Astrocyte of the cerebellum (primary cell): ENCODE data around the gene GGTLC2.
"Not testable (repeated sequence)": the region's sequence is repeated elsewhere in the genome, so short reads cannot be mapped to it uniquely, and the experiment has no call there.

ENCODE experiments used
- DNase-seq: peaks from one replicate; pipeline ENCODE4 v3.0.0-alpha.2; 2011; ENCODE audit warnings: low read depth
- H3K4me3 ChIP-seq: 2 replicates; pipeline ENCODE4 v1.5.1; 2011; ENCODE audit warnings: mild to moderate bottlenecking, low read depth, low read length, moderate library complexity
- in situ Hi-C: cut with HindIII; loops from 2 replicates; pipeline ENCODE4 v1.10.0; 2017; ENCODE audit warnings: low sequenced_read_pairs
- TF ChIP-seq, protein P1 (sequence below): IDR thresholded peaks from 2 replicates; pipeline ENCODE4 v1.5.1; 2012; ENCODE audit warnings: low read length, low read depth, moderate library complexity, mild to moderate bottlenecking; ENCODE audit errors: missing control alignments

The GGTLC2 gene

DNA sequence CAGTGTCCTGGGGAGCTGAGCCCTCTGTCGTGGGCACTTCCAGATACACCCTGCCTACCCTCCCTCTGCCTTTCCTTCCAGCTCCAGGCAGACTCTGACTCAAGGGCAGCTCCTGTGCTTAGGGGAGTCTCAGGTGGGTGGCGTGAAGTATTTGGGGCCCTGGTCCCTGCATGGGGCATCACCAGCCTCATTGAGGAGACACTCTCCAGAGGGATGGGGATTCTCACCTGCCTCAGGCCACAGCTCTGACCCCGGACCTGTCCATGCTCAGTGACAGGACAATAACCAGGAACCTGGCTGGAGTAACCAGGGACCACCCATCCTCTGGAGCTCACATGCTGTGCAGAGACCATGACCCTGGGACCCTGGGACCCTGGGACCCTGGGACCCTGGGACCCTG, 41.2 kb downstream of the GGTLC2 start:
- no peak for DNase-seq
- in situ Hi-C loops, result no loop called here
- TF ChIP-seq, protein P1, sequence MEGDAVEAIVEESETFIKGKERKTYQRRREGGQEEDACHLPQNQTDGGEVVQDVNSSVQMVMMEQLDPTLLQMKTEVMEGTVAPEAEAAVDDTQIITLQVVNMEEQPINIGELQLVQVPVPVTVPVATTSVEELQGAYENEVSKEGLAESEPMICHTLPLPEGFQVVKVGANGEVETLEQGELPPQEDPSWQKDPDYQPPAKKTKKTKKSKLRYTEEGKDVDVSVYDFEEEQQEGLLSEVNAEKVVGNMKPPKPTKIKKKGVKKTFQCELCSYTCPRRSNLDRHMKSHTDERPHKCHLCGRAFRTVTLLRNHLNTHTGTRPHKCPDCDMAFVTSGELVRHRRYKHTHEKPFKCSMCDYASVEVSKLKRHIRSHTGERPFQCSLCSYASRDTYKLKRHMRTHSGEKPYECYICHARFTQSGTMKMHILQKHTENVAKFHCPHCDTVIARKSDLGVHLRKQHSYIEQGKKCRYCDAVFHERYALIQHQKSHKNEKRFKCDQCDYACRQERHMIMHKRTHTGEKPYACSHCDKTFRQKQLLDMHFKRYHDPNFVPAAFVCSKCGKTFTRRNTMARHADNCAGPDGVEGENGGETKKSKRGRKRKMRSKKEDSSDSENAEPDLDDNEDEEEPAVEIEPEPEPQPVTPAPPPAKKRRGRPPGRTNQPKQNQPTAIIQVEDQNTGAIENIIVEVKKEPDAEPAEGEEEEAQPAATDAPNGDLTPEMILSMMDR, result no peak

DNA sequence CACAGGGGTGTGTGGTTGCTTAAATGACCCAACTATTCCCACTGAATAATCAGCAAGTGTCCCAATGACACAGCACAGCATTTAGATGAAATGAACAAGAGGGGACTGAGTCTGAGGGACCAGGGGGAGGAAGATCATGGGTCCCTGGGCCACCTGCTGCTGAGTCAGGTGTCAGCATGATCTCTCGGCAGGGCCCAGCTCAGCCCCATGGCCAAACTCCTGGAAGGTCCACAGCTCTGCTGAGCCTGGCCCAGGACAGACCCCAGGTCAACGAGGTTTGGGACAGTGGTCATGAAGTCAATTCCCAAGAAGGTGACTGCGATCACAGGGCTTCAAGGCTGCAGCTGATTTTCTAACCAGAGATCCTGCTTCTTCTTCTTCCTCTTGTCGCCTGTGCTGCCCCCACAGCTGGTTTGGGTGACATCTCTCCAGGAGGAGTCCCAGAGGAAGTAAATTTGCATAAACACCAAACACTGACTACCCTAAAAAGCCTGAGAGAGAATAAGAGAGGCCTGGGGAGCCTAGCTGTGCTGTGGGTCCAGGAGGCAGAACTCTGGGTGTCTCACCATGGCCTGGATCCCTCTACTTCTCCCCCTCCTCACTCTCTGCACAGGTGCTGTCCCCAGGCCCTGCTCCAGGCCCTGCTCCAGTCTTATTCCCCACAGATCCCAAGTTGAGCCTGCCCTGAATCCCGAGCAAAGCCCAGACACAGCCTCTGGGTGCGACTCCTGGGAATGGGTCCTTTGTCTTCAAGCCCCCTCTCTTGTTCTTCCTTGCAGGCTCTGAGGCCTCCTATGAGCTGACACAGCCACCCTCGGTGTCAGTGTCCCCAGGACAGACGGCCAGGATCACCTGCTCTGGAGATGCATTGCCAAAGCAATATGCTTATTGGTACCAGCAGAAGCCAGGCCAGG, 42.0 kb downstream of the GGTLC2 start:
- H3K4me3 ChIP-seq, in situ Hi-C loops, DNase-seq: not testable (repeated sequence)

More for the DNA sequence above, 41.2 kb downstream of the GGTLC2 start:
- no peak overlapping the region for H3K4me3 ChIP-seq

DNA sequence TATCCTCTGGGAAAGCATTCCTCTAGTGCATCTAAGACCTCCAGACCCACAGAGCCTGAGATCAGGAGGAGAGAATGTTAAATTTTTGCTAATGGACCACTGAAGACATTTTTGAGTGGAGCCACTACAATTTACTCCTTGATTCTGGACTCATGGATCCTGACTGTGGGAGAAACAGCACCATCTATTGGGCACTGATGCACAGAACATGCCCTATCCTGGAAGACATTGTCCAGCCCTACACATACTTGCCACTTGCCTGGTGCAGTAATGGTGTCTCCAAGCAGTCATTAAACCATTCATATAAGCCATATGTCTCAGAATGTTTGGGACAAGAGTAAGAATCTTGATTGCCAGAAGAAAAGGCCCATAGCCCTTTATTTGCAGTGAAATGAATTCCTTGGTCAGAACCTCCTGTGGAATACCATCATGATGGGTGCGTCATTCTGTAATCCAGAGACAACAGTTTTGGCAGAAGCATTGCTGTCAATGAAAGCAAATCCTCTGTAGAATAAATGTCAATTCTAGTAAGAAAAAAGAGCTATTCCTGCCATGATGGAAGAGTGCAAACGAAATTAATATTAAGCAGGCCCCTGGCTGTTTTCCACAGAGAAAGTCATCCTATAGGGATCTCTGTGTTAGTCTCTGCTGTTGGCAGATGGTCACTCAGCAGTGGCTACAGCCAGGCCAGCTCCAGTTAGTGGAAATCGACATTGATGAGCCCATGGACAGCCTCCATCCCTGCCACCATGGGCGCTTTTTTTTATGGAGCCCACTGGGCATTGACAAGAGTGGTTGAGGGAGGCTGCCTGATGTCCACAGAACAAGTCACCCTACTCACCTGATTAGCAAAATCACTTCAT, 43.5 kb downstream of the GGTLC2 start:
- TF ChIP-seq, protein P1, result peak; percentile 90
- in situ Hi-C loops, result no loop called here
- H3K4me3 ChIP-seq, result no peak overlapping the region
- DNase-seq, result peak; percentile 15

DNA sequence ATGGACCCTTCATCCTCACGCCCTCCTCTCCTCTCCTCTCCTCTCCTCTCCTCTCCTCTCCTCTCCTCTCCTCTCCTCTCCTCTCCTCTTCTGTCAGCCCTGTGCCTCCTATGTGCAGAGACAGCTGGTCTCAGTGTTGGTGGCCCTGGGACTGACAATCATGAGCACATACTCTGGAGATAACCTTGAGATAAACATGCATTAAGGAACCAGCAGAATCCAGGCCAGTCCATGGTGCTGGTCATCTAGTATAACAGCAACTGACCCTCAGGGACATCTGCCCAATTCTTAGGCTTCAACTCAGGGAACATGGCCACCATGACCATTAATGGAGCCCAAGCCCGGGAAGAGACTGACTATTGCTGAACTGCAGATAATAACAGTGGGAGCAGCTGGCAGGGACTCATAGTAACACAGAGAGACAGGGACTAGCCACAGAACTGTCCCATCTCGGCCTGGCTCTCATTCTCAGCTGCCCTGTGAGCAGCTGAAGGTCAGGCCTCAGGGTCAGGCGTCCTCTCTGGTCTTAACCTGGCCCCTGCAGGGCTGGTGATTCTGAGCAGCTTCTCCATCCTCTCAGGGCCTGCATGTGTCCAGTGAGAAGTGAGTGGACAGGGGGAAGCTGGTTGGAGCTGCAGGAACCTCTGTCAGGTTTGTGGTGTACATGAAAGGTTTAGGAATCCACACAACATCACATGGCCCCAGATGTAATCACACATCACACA, 45.4 kb downstream of the GGTLC2 start:
- no peak overlapping the region for H3K4me3 ChIP-seq
- in situ Hi-C loops, result no loop called here
- TF ChIP-seq, protein P1, result no peak
- no peak for DNase-seq

DNA sequence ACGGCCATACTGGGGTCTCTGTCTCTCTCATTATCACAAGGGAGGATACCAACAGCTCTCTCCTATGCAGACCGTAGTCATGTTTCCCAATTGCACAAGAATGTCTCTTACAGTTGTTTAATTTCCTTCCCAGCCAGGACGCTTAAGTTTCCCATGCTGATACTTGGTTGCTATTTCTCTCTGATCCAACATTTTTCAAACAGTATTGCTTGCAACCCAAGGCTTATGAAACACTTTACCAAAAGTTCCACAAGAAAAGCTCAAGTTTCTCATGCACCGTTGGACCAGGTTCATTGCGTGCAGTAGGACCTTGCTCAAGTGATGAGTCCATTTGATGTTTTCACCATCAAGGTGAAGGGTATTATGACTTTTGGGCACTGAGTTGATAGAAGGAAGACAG, 46.6 kb downstream of the GGTLC2 start:
- in situ Hi-C loops, result no loop called here

DNA sequence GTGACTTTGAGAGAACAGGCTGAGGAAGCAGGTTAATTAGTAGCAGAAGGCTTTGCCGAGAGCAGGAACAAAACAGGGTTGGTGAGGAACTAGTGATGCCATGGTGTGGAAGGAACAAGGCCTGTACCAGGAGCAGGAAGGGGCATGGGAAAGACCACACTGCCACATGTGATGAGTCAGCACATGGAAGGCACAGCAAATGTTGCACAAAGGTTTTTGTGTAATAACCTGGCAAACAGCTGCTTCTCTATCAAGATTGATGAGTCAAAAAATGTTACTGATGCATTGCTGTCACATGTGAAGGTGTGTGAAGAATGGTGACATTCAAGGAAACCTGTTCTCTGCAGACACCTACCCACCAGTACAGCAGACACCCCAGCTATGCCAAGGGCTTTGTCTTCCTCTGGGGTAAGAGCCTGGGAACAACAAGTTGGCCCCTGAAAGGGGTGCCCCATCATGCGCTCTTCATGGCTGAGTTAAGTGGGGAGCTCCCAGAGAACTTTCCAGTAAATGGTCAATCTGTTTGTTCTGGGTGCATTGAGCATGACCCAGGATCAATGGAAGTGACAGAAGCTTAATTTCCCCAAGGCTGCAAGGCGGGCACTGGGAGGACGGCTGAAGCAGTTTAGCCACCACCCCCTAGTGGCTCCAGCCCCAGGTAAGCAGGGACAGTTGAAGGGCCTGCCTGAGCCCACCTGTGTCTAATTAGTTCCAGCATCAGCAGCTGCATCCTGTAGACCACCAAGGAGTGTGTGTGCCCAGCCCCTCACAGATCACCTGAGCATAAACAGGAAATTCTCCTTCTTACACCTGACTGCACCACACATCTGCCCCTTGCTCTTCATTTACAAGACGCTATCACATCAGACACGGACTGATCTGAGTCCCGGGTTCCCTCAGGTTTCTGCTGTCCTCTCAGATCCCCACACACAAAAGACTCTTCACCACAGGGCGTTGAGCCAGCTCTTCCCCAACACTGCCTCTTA, 47.6 kb downstream of the GGTLC2 start:
- H3K4me3 ChIP-seq, result no peak overlapping the region
- in situ Hi-C loops, result no loop called here
- TF ChIP-seq, protein P1, result no peak
- no peak for DNase-seq

More for the DNA sequence above, 46.6 kb downstream of the GGTLC2 start:
- TF ChIP-seq, protein P1, result no peak
- no peak overlapping the region for H3K4me3 ChIP-seq
- DNase-seq, result no peak
